HG03108 (cell line): ENCODE results near the gene CHRNA4.

Experiments
- ATAC-seq: cut with Tn5 transposase; IDR thresholded peaks from one replicate; pipeline ENCODE4 v1.9.1; 2021; ENCODE audit warnings: moderate library complexity; ENCODE audit not compliant: unreplicated experiment

CHRNA4 gene

DNA sequence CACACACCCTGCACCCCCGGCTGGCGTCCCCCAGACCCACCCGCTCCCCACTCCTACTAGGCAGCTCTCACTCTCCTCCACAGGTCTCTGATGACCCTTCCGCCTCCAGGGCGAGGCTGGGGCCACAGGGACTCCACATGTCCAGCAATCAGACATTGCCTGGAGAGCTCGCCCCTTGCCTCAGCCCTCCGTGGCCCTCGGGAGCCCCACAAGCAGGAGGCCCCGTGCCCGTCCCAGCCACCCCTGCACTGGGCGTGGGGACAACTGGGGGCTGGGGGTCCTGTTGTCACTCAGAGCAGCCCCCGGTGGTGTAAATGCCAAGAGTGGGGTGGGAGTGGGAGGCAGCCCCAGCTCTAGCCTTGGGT lies 66.6 kb downstream of the CHRNA4 start:
- no peak for ATAC-seq

GRCh38 chr20:63293871-63294535 lies 67.1 kb downstream of the CHRNA4 start:
- ATAC-seq: no peak

DNA sequence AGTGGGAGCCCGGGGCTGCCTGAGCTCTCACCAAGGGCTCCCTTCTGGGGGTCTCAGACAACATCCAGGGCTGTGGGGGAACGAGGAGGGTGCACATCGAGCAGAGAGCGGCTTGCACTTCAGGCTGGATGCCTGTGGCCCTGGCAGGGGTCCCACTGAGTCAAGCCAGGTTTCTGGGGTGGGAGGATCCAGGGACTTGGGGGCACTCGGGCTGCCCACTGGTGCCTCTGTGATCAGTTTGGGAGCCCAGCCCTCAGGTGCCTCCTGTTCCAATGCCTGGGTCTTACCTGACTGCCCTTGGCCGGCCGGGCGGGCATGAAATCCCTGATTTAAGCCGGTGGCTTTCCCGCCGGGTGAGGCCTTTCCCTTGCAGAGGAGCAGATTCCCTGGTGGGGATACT lies 67.7 kb downstream of the CHRNA4 start:
- ATAC-seq: no peak
